HepG2 (cell line): ENCODE measurements around the gene COMMD7. TPM values are rescaled to one million over a fixed set of nuclear protein-coding genes. Genes with fewer than 3 reads are reported as not detected.

Experiments used
- ATF4 ChIP-seq, 2 experiments: fragments of 450-650 bp in 1 of 2; sonication (generic) in 1 of 2; formaldehyde crosslinking; IDR thresholded peaks; 2 replicates each; pipeline versions ENCODE4 v1.5.0 to v1.8.0; 2020 to 2022; ENCODE audit warnings: mild to moderate bottlenecking in 1 of 2, missing genetic modification reagents in 1 of 2
- BCL6 ChIP-seq: IDR thresholded peaks from 2 replicates; pipeline ENCODE4 v1.6.1; 2016; ENCODE audit warnings: missing genetic modification reagents, missing compliant biosample characterization
- BORCS8-MEF2B ChIP-seq: sonication (generic); formaldehyde crosslinking; IDR thresholded peaks from 2 replicates; pipeline ENCODE4 v1.8.0; 2022; ENCODE audit warnings: mild to moderate bottlenecking, missing genetic modification reagents
- CAMTA2 ChIP-seq: sonication (generic); formaldehyde crosslinking; IDR thresholded peaks from 2 replicates; pipeline ENCODE4 v1.4.0; 2020; ENCODE audit warnings: mild to moderate bottlenecking, missing genetic modification reagents, borderline replicate concordance
- ELF1 ChIP-seq: sonication (generic); formaldehyde crosslinking; IDR thresholded peaks from 2 replicates; pipeline ENCODE4 v1.4.0; 2020; ENCODE audit warnings: missing genetic modification reagents
- FOSL1 ChIP-seq: sonication (generic); formaldehyde crosslinking; IDR thresholded peaks from 2 replicates; pipeline ENCODE4 v1.9.0; 2021; ENCODE audit warnings: missing genetic modification reagents, borderline replicate concordance
- GATAD2A ChIP-seq: IDR thresholded peaks from 2 replicates; pipeline ENCODE4 v1.6.1; 2016
- HOMEZ ChIP-seq: IDR thresholded peaks from 2 replicates; pipeline ENCODE4 v1.6.1; 2016; ENCODE audit warnings: low read depth
- JUND ChIP-seq: sonication (generic); formaldehyde crosslinking; IDR thresholded peaks from 2 replicates; pipeline ENCODE4 v1.8.0; 2022; ENCODE audit warnings: mild to moderate bottlenecking, missing genetic modification reagents
- KDM4B ChIP-seq: sonication (generic); formaldehyde crosslinking; IDR thresholded peaks from 2 replicates; pipeline ENCODE4 v1.4.0; 2020; ENCODE audit warnings: missing genetic modification reagents
- NRL ChIP-seq: sonication (generic); formaldehyde crosslinking; IDR thresholded peaks from 2 replicates; pipeline ENCODE4 v1.5.0; 2020; ENCODE audit warnings: missing genetic modification reagents, mild to moderate bottlenecking, moderate library complexity, borderline replicate concordance
- RFXANK ChIP-seq: IDR thresholded peaks from 2 replicates; pipeline ENCODE4 v1.6.1; 2016
- RXRB ChIP-seq: IDR thresholded peaks from 2 replicates; pipeline ENCODE4 v1.6.1; 2016; ENCODE audit warnings: borderline replicate concordance, missing genetic modification reagents, missing compliant biosample characterization
- SIX1 ChIP-seq: sonication (generic); formaldehyde crosslinking; IDR thresholded peaks from 2 replicates; pipeline ENCODE4 v1.4.0; 2020; ENCODE audit warnings: missing genetic modification reagents, borderline replicate concordance
- SMARCE1 ChIP-seq: fragments of 450-650 bp; IDR thresholded peaks from 2 replicates; pipeline ENCODE4 v1.6.1; 2017; ENCODE audit warnings: borderline replicate concordance
- ZBTB42 ChIP-seq: sonication (generic); formaldehyde crosslinking; IDR thresholded peaks from 2 replicates; pipeline ENCODE4 v1.5.0; 2020; ENCODE audit warnings: mild to moderate bottlenecking, missing genetic modification reagents
- ZFP36L2 ChIP-seq: sonication (generic); formaldehyde crosslinking; IDR thresholded peaks from 2 replicates; pipeline ENCODE4 v1.4.0; 2020; ENCODE audit warnings: missing genetic modification reagents
- ZFP37 ChIP-seq: sonication (generic); formaldehyde crosslinking; IDR thresholded peaks from 2 replicates; pipeline ENCODE4 v1.4.0; 2020; ENCODE audit warnings: missing genetic modification reagents, borderline replicate concordance
- ZNF333 ChIP-seq: sonication (generic); formaldehyde crosslinking; IDR thresholded peaks from 2 replicates; pipeline ENCODE4 v1.4.0; 2020; ENCODE audit warnings: mild to moderate bottlenecking, missing genetic modification reagents, borderline replicate concordance
- ZNF354B ChIP-seq: sonication (generic); formaldehyde crosslinking; IDR thresholded peaks from 2 replicates; pipeline ENCODE4 v1.8.0; 2022; ENCODE audit warnings: mild to moderate bottlenecking, missing genetic modification reagents
- ZNF430 ChIP-seq: sonication (generic); formaldehyde crosslinking; IDR thresholded peaks from 2 replicates; pipeline ENCODE4 v1.9.0; 2021; ENCODE audit warnings: mild to moderate bottlenecking, missing genetic modification reagents
- ZNF484 ChIP-seq: sonication (generic); formaldehyde crosslinking; IDR thresholded peaks from 2 replicates; pipeline ENCODE4 v1.5.1; 2020; ENCODE audit warnings: mild to moderate bottlenecking, low read depth, missing genetic modification reagents, borderline replicate concordance
- ZNF761 ChIP-seq: sonication (generic); formaldehyde crosslinking; conservative IDR thresholded peaks from 2 replicates; pipeline ENCODE4 v1.4.0; 2020; ENCODE audit warnings: mild to moderate bottlenecking, missing genetic modification reagents
- ZSCAN29 ChIP-seq: sonication (generic); formaldehyde crosslinking; conservative IDR thresholded peaks from 2 replicates; pipeline ENCODE4 v1.4.0; 2020; ENCODE audit warnings: mild to moderate bottlenecking, missing genetic modification reagents
- polyA plus RNA-seq, 8 experiments: library from polyadenylated mRNA; depleted of rRNA in 3 of 8; stranded (reverse) in 7 of 8; unstranded in 1 of 8; fragments of >200 nt; fragmentation: Illumina TruSeq in 4 of 8; extraction: Trizol in 4 of 8; gene quantifications; 2 replicates each; pipeline versions ENCODE4 v1.2.1 to v1.2.3, GENCODE V29; 2011 to 2016; ENCODE audit warnings: low read depth in 4 of 8, missing spikeins in 1 of 8, mixed read lengths in 1 of 8; ENCODE audit not compliant: insufficient read depth in 1 of 8
- total RNA-seq, 5 experiments: library from RNA; depleted of rRNA; stranded (reverse); fragments of >200 nt; fragmentation: Illumina TruSeq; extraction: Trizol; gene quantifications; 2 replicates each; pipeline ENCODE4 v1.2.3, GENCODE V29; 2016; ENCODE audit warnings: low read depth in 1 of 5
- TF ChIP-seq, protein P1 (sequence below): sonication (generic); formaldehyde crosslinking; IDR thresholded peaks from 2 replicates; pipeline ENCODE4 v1.9.0; 2021; ENCODE audit warnings: missing genetic modification reagents, borderline replicate concordance
- TF ChIP-seq, protein P2 (sequence below): sonication (generic); formaldehyde crosslinking; IDR thresholded peaks from 2 replicates; pipeline ENCODE4 v1.5.0; 2020; ENCODE audit warnings: missing genetic modification reagents

Gene COMMD7
- total and polyA plus RNA-seq, 2 of the 13 experiments (the other 11 are each of a cell fraction or from before 2014, with no cell fraction given) = 42.1 to 53.3 TPM

DNA sequence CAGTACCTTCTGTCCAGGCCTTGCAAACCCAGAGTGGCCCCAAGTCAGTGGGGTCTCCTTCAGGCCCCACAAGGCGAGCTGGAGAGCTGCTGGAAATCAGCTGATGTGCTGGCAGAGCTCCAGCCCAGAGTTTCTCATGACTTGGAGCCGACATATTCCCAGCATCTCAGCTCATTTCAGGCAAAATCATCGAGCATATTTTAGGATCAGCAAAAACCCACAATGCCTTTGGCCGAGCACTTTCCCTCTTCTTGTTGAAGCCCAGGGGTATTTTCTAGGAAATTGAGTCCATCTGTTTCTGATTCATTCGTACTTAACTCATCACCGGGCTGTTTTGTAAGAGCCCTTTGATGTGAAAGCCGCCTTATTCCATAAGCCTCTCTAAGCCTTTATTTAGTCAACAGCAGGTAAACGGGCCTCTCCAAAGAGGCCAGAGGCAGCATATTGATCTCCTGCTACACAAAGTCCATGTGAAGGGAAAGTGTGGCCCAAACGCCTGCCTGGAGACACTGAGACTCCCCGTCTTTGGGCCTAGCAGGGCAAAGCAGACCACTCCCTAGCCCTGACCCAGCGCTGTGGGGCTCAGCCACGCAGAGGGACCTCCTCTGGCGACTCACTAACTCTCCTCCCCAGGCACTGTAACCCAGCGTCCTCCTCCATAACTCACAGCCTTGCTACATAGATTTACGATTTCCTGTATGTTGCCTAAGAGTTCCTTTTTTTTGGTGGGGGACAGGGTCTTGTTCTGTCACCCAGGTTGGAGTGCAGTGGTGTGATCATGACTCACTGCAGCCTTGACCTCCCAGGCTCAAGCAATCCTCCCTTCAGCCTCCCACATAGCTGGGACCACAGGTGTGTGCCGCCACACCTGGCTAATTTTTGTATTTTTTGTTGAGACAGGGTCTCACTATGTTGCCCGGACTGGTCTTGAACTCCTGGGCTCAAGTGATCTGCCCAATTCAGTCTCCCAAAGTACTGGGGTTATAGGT lies 57.4 kb downstream of the COMMD7 start (continued):
- TF ChIP-seq ZFP36L2 (CRISPR knock-in tag) = peak; percentile 29; the same call in 1 of the 2 replicates
- TF ChIP-seq BCL6 (CRISPR knock-in tag) = peak; percentile 100
- peak; percentile 74 for TF ChIP-seq HOMEZ
- TF ChIP-seq GATAD2A (CRISPR knock-in tag) = peak; percentile 100
- TF ChIP-seq SMARCE1 = peak; percentile 36; the same call in 1 of the 2 replicates
- TF ChIP-seq ELF1 (CRISPR knock-in tag) = peak; percentile 64
- TF ChIP-seq ZNF430 = peak; percentile 92
- peak; percentile 95 for TF ChIP-seq ZNF761 (CRISPR knock-in tag)
- TF ChIP-seq ZNF484 = no peak
- peak; percentile 97 for TF ChIP-seq RXRB (CRISPR knock-in tag)
- peak; percentile 93; the same call in 1 of the 2 replicates for TF ChIP-seq ZNF354B (CRISPR knock-in tag)
- TF ChIP-seq FOSL1 = peak; percentile 79
- TF ChIP-seq BORCS8-MEF2B (CRISPR knock-in tag) = peak; percentile 91
- TF ChIP-seq SIX1 (CRISPR knock-in tag) = peak; percentile 85
- 0 out of 2 replicates have a peak, but pooled peaks have one; percentile 34 for TF ChIP-seq ZBTB42 (CRISPR knock-in tag)
- peak; percentile 77 for TF ChIP-seq NRL
- peak; percentile 48; the same call in 1 of the 2 replicates for TF ChIP-seq RFXANK (CRISPR knock-in tag)
- peak; percentile 24; the same call in 1 of the 2 replicates for TF ChIP-seq ZNF333 (CRISPR knock-in tag)
- peak; percentile 73; the same call in 1 of the 2 replicates for TF ChIP-seq ZSCAN29 (CRISPR knock-in tag)
- TF ChIP-seq, protein P1, sequence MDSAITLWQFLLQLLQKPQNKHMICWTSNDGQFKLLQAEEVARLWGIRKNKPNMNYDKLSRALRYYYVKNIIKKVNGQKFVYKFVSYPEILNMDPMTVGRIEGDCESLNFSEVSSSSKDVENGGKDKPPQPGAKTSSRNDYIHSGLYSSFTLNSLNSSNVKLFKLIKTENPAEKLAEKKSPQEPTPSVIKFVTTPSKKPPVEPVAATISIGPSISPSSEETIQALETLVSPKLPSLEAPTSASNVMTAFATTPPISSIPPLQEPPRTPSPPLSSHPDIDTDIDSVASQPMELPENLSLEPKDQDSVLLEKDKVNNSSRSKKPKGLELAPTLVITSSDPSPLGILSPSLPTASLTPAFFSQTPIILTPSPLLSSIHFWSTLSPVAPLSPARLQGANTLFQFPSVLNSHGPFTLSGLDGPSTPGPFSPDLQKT = no peak
- peak; percentile 40; the same call in 1 of the 2 replicates for TF ChIP-seq JUND
- 0 out of 2 replicates have a peak, but pooled peaks have one; percentile 72 for TF ChIP-seq CAMTA2 (CRISPR knock-in tag)
- TF ChIP-seq, protein P2, sequence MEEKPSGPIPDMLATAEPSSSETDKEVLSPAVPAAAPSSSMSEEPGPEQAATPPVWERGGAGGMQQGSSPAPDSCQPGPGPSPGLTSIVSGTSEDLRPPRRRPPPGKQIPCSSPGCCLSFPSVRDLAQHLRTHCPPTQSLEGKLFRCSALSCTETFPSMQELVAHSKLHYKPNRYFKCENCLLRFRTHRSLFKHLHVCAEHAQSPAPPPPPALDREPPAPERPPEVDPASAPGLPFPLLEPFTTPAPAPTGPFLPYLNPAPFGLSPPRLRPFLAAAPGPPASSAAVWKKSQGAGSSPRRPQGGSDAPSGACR (CRISPR knock-in tag) = 0 out of 2 replicates have a peak, but pooled peaks have one; percentile 93
- TF ChIP-seq ZFP37 (CRISPR knock-in tag) = peak; percentile 90; the same call in 1 of the 2 replicates
- peak in 1 of 2 experiments; percentile 73; a peak in 2 of 4 replicates for TF ChIP-seq ATF4 (CRISPR knock-in tag; IDR thresholded peaks at IDR 0.05)
- peak; percentile 97; the same call in 1 of the 2 replicates for TF ChIP-seq KDM4B (CRISPR knock-in tag)
